ENCODE measurements around the gene SF3B1.
A peak's percentile ranks its signal among the peaks of the same experiment; 100 is the strongest.
"Not testable (repeated sequence)": the region's sequence is repeated elsewhere in the genome, so short reads cannot be mapped to it uniquely, and the experiment has no call there.

Gene SF3B1

GRCh38 chr2:197378494-197379307 lies 56.1 kb downstream of the SF3B1 start:
- TF ChIP-seq CTCF (IDR thresholded peaks at IDR 0.05): no peak
- peak overlapping the region in 1 of 2 donors; percentile 58 for H3K27ac ChIP-seq
- no peak for DNase-seq (ENCODE audit: low spot score)
- H3K4me3 ChIP-seq: peak overlapping the region; percentile 39

- no peak for TF ChIP-seq CTCF (IDR thresholded peaks at IDR 0.05)
- no peak overlapping the region for H3K27ac ChIP-seq
Measured at GRCh38 chr2:197378086-197378485, 56.7 kb downstream of the SF3B1 start.

GRCh38 chr2:197377670-197378069 lies 57.2 kb downstream of the SF3B1 start:
- TF ChIP-seq CTCF (IDR thresholded peaks at IDR 0.05): no peak
- no peak overlapping the region for H3K27ac ChIP-seq
- no peak overlapping the region for H3K4me3 ChIP-seq
- no peak for DNase-seq (ENCODE audit: low spot score)

More at GRCh38 chr2:197378086-197378485, 56.7 kb downstream of the SF3B1 start:
- no peak overlapping the region for H3K4me3 ChIP-seq
- no peak for DNase-seq (ENCODE audit: low spot score)

GRCh38 chr2:197372592-197372991 lies 62.2 kb downstream of the SF3B1 start:
- Histone ChIP-seq H3K4me3 (no peak overlapping the region), H3K27ac (no peak overlapping the region)
- TF ChIP-seq CTCF (IDR thresholded peaks at IDR 0.05): no peak
- DNase-seq (ENCODE audit: low spot score): no peak

GRCh38 chr2:197370664-197371063 lies 64.2 kb downstream of the SF3B1 start:
- not testable (repeated sequence) for H3K27ac ChIP-seq; DNase-seq (ENCODE audit: low spot score); H3K4me3 ChIP-seq

GRCh38 chr2:197369933-197370320 lies 64.9 kb downstream of the SF3B1 start:
- DNase-seq (ENCODE audit: low spot score): no peak
- Histone ChIP-seq H3K4me3 (no peak overlapping the region), H3K27ac (no peak overlapping the region)
- TF ChIP-seq CTCF (IDR thresholded peaks at IDR 0.05): no peak

GRCh38 chr2:197369228-197369932 lies 65.4 kb downstream of the SF3B1 start:
- no peak overlapping the region for H3K4me3 ChIP-seq
- H3K27ac ChIP-seq: no peak overlapping the region
- no peak for TF ChIP-seq CTCF (IDR thresholded peaks at IDR 0.05)
- no peak for DNase-seq (ENCODE audit: low spot score)
